ENCODE results near the gene MCM7. TPM values are rescaled to one million over a fixed set of nuclear protein-coding genes. Genes with fewer than 3 reads are reported as not detected.

The MCM7 gene
- total RNA-seq, 2 donors from 2014 or later = 17.6 to 23.6 TPM

DNA sequence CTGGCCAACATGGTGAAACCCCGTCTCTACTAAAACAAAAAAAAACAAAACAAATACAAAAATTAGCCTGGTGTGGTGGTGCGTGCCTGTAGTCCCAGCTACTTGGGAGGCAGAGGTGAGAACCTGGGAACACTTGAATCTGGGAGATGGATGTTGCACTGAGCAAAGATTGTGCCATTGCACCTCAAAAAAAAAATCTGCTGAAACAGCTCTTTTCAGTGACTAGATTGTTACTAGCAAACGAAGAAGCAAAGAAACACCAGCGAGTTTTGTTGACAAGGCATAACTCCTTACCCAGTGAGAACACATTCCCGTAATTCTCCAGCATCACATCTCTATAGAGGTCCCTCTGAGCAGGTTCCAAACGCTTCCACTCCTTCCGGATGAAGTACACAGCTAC is 26.4 kb downstream of the MCM7 start:
- Histone ChIP-seq H3K36me3 (peaks cover 77% of the 10 kb centered on the region), H3K27me3 (replicated peaks; ENCODE audit: insufficient read depth) (no peaks in the 10 kb centered on the region), H3K27ac (no peak overlapping the region), H3K4me1 (ENCODE audit: control insufficient read depth in 1 of 2, low read depth in 2 of 2) (peaks cover 4 to 11% of the 10 kb centered on the region in 2 donors), H3K9me3 (peaks cover 13% of the 10 kb centered on the region), H3K4me3 (no peak overlapping the region)
- DNase-seq (ENCODE audit: low spot score) = no peak
- TF ChIP-seq, protein P1, sequence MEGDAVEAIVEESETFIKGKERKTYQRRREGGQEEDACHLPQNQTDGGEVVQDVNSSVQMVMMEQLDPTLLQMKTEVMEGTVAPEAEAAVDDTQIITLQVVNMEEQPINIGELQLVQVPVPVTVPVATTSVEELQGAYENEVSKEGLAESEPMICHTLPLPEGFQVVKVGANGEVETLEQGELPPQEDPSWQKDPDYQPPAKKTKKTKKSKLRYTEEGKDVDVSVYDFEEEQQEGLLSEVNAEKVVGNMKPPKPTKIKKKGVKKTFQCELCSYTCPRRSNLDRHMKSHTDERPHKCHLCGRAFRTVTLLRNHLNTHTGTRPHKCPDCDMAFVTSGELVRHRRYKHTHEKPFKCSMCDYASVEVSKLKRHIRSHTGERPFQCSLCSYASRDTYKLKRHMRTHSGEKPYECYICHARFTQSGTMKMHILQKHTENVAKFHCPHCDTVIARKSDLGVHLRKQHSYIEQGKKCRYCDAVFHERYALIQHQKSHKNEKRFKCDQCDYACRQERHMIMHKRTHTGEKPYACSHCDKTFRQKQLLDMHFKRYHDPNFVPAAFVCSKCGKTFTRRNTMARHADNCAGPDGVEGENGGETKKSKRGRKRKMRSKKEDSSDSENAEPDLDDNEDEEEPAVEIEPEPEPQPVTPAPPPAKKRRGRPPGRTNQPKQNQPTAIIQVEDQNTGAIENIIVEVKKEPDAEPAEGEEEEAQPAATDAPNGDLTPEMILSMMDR (IDR thresholded peaks at IDR 0.05) = no peak
- no peak for ATAC-seq (ENCODE audit: insufficient number of reproducible peaks, low FRiP score, low read depth)

DNA sequence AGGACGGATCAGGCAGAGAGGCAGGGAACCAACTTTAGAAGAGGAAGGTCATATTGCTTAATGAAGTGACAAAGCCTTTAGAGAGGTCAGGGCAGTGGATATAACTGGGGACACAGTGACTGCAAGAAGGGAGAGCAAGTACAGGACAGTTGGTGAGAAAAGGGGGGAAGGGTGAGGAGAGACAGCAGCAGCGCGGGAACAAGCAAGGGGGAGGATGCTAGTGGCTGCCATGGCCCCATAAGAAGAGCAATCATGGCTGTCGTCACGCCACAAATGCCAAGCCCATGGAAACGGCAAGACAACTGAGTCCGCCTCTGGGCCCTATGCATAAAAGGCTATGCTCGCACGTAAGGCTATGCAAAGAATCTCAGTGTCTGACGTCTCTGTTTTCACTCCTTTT is 28.7 kb downstream of the MCM7 start:
- Histone ChIP-seq H3K9me3 (peaks cover 13% of the 10 kb centered on the region), H3K4me1 (ENCODE audit: control insufficient read depth in 1 of 2, low read depth in 2 of 2) (no peaks in the 10 kb centered on the region), H3K27ac (no peak overlapping the region), H3K4me3 (no peak overlapping the region), H3K36me3 (peaks cover 77% of the 10 kb centered on the region), H3K27me3 (replicated peaks; ENCODE audit: insufficient read depth) (no peaks in the 10 kb centered on the region)
- DNase-seq (ENCODE audit: low spot score) (no peak), ATAC-seq (ENCODE audit: insufficient number of reproducible peaks, low FRiP score, low read depth) (no peak)
- TF ChIP-seq, protein P1 (IDR thresholded peaks at IDR 0.05) = no peak

DNA sequence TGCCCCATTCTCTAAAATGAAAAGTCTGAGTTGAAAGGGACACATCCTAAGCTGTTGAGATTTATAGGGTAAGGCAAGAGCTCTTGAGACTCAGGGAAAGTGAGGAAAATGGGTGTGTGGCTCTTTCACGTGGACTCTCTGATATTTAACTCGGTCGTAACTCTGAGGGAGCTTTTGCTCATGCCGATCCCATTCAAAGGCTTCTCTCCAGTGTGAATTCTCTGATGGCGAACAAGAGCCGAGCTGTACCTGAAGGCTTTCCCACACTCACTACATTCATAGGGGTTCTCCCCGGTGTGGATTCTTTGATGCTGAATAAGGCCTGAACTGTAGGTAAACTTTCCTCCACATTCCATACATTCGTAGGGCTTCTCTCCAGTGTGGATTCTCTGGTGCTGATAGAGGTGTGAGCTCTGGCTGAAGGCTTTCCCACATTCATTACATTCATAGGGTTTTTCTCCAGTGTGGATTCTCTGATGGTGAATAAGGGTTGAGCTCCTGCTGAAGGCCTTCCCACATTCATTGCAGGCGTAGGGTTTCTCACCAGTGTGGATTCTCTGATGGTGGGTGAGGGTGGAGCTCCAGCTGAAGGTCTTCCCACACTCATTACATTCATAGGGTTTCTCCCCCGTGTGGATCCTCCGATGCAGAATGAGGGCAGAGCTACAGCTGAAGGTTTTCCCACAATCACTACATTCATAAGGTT is 30.0 kb downstream of the MCM7 start:
- Histone ChIP-seq H3K9me3 (peaks cover 13% of the 10 kb centered on the region), H3K27ac (no peak overlapping the region), H3K4me1 (ENCODE audit: control insufficient read depth in 1 of 2, low read depth in 2 of 2) (peaks cover 0 to under 1% of the 10 kb centered on the region in 2 donors), H3K36me3 (peaks cover 66% of the 10 kb centered on the region), H3K4me3 (no peak overlapping the region), H3K27me3 (replicated peaks; ENCODE audit: insufficient read depth) (no peaks in the 10 kb centered on the region)
- DNase-seq (ENCODE audit: low spot score) = no peak
- ATAC-seq (ENCODE audit: insufficient number of reproducible peaks, low FRiP score, low read depth) = no peak
- TF ChIP-seq, protein P1 (IDR thresholded peaks at IDR 0.05) = no peak

DNA sequence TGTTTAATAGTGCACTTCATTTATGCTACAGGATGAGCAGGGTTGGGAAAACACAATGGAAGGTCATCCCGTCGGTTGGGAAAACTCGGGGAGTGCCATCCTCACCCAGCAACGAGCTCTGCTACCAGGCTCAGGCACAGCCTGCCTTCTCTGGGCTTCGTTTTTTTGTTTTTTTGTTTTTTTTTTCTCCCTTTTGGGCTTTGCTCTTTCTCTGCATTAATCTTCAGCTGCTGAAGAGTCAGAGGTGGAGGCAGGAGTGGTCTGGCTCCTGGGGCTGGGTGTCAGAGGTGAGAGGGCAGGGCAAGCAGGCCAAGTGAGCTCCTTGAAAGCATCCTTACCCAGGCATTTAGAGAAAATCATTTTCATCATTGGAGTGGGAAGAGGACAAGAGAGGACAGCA is 31.2 kb downstream of the MCM7 start:
- no peak for ATAC-seq (ENCODE audit: insufficient number of reproducible peaks, low FRiP score, low read depth)
- Histone ChIP-seq H3K27ac (no peak overlapping the region), H3K36me3 (peaks cover 54% of the 10 kb centered on the region), H3K27me3 (replicated peaks; ENCODE audit: insufficient read depth) (no peaks in the 10 kb centered on the region), H3K9me3 (peaks cover 13% of the 10 kb centered on the region), H3K4me1 (ENCODE audit: control insufficient read depth in 1 of 2, low read depth in 2 of 2) (peaks cover 0 to 8% of the 10 kb centered on the region in 2 donors), H3K4me3 (no peak overlapping the region)
- TF ChIP-seq, protein P1 (IDR thresholded peaks at IDR 0.05) = no peak
- DNase-seq (ENCODE audit: low spot score) = no peak

DNA sequence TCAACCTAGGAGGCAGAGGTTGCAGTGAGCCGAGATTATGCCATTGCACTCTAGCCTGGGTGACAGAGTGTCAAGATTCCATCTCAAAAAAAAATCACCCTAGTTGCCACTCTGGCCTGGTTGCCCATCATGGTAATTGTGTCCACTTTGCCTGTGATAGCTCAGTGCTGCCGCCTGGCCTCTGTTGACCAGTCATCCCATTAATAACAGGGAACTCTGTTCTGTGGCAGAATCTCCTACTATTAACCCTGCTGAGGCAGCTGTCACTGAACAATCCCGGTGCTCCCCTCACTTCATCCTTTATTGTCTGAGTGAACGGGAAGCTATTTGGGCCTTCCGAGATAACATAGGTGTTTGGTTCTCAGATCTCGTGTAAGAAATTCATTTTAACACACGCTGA is 34.2 kb downstream of the MCM7 start:
- no peak overlapping the region for H3K4me3 ChIP-seq
- H3K27me3 ChIP-seq (replicated peaks; ENCODE audit: insufficient read depth) = no peaks in the 10 kb centered on the region
- peaks cover 40% of the 10 kb centered on the region for H3K36me3 ChIP-seq
- H3K27ac ChIP-seq = no peak overlapping the region
- peaks cover 8% of the 10 kb centered on the region for H3K9me3 ChIP-seq
- peaks cover 0 to 8% of the 10 kb centered on the region in 2 donors for H3K4me1 ChIP-seq (ENCODE audit: control insufficient read depth in 1 of 2, low read depth in 2 of 2)
- TF ChIP-seq, protein P1 (IDR thresholded peaks at IDR 0.05) = no peak
- no peak for ATAC-seq (ENCODE audit: insufficient number of reproducible peaks, low FRiP score, low read depth)
- DNase-seq (ENCODE audit: low spot score) = no peak

Data from thoracic aorta (tissue), 2 donors.